ENCODE results near the gene SHC1. TPM values are rescaled to one million over a fixed set of nuclear protein-coding genes. Genes with fewer than 3 reads are reported as not detected.
"Not testable (repeated sequence)": the region's sequence is repeated elsewhere in the genome, so short reads cannot be mapped to it uniquely, and the experiment has no call there.

The SHC1 gene
- total RNA-seq, 1 donor from 2014 or later: 52.7 TPM

- intact Hi-C loops (cut with DNase I): no loop called here
- ATAC-seq (ENCODE audit: poor library complexity) (no peak), DNase-seq (no peak)
These were observed 29.2 kb upstream of the SHC1 start for GRCh38 chr1:154999571-155000410.

DNA sequence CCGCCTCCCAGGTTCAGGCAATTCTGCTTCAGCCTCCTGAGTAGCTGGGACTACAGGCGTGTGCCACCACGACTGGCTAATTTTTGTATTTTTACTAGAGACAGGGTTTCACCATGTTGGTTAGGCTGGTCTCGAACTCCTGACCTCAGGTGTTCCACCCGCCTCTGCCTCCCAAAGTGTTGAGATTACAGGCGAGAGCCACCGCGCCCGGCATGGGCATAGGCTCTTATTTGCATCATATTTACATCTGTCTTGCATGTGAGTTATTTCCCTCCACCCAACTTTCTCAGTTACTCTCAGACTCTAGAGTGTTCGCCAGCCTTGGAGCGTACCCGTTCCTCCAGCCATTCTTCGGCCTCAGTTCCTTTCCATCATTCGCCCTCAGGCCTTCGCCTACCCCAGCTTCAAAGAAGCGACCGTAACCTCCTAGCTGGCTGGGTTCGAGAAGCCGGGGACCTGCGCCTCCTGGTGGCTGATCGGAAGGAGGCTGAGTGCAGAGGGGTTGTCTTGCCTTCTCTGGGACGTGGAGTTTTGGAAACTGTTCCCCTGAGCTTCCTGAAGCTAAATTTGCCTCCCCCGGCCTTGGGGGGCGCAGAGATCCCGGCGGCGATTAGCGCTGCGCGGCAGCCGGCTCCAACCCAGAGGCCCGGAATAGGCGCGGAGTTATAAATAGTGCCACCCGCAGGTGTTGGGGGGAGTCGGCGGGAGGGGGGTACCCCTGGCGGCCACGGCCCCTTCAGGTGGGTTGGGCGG is 28.4 kb upstream of the SHC1 start:
- peak; percentile 85 for DNase-seq
- intact Hi-C loops (cut with DNase I): no loop called here
- ATAC-seq (ENCODE audit: poor library complexity): no peak

- no peak for DNase-seq
- no peak for ATAC-seq (ENCODE audit: poor library complexity)
- intact Hi-C loops (cut with DNase I): no loop called here
These were observed 27.7 kb upstream of the SHC1 start for GRCh38 chr1:154998201-154998780.

DNA sequence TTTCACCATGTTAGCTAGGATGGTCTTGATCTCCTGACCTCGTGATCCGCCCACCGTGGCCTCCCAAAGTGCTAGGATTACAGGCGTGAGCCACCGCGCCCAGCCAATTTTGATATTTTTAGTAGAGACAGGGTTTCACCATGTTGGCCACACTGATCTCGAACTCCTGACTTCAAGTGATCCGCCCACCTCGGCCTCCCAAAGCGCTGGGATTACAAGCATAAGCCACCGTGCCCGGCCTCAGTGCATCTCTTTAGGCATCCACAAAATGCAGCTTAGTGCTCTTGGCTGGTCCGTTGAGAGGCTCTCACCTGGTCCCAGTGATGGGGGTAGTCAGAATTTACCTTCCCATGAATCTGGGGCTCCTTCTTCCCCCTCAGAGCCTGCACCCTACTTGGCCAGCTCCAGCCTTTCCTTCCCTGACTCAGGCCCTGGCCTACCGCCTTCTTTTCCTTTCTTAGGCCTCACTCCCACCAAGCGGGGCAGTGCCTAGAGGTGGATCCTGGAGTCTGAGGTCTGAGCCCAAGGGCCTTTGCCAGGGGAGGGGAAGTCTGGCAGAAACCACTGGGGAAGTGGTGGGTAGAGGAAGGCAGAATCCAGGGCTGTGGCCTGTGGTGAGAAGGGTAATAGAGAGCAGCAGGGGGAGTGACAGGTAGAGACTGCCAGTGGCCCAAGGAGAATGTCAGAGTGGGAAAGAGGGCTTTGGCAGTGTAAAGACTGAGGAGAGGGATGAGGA is 26.6 kb upstream of the SHC1 start:
- ATAC-seq (ENCODE audit: poor library complexity) (no peak), DNase-seq (no peak)
- intact Hi-C loops (cut with DNase I): no loop called here

DNA sequence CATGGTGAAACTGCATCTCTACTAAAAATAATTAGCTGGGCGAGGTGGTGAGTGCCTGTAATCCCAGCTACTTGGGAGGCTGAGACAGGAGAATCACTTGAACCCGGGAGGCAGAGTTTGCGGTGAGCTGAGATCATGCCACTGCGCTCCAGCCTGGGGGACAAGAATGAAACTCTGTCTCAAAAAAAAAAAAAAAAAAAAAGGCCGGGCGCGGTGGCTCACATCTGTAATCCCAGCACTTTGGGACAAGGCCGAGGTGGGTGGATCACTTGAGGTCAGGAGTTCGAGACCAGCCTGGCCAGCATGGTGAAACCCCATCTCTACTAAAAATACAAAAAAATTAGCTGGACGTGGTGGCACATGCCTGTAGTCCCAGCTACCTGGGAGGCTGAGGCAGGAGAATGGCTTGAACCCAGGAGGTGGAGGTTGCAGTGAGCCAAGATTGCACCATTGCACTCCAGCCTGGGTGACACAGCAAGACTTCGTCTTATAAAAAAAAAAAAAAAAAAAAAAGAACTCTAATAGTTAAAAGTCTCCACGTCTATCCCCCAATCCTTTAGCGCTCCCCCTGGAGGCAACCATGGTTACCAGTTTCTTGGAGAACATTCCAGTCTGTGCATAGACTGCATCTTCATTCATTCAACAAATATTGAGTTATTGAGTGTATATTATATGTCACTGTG is 24.9 kb upstream of the SHC1 start:
- intact Hi-C loops (cut with DNase I); DNase-seq; ATAC-seq (ENCODE audit: poor library complexity): not testable (repeated sequence)

DNA sequence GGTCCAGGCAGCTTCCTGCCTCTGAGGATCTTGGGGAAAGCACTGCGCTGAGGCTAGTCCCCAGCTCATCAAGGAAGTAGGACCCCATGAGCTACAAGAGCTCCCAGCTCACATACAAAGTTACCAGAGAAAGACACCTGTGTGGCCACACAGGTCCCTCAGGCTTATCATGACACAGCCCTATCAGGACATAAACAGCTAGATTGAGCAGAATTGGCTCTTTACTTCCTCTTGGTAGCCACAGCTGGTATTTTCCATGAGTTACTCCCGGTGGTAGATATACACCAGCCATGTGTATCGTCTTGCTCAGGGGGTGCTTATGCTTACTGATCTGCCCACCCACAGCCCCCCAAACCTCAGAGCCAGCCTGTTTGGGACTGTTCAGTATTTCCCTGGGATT is 24.0 kb upstream of the SHC1 start:
- no peak for DNase-seq
- intact Hi-C loops (cut with DNase I): no loop called here
- ATAC-seq (ENCODE audit: poor library complexity): no peak

DNA sequence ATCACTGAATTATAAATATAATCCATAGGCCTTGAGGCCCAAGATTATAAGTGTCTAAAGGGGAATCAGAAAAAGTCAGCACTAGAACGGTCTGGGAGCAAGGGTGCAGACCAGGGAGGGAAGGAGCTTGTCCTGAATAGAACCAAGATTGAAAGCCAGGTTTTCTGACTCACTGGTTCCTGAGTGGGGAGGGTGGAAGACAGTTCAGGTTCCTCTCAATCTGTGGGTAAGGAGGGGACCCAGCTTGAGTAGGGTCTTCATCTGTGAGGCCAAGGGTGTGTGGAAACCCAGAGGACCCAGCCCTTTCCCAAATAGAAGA is 23.7 kb upstream of the SHC1 start:
- DNase-seq: no peak
- intact Hi-C loops (cut with DNase I): no loop called here
- no peak for ATAC-seq (ENCODE audit: poor library complexity)

GRCh38 chr1:154993572-154994268 is 23.2 kb upstream of the SHC1 start, which contains the start of gene LENEP:
LENEP (plus strand) TSS chr1:154993586; CDS start chr1:154993608, 22 bp downstream.
- intact Hi-C loops (cut with DNase I): no loop called here
- ATAC-seq (ENCODE audit: poor library complexity): no peak
- no peak for DNase-seq

- DNase-seq (no peak), ATAC-seq (ENCODE audit: poor library complexity) (no peak)
- intact Hi-C loops (cut with DNase I): no loop called here
These were observed 22.4 kb upstream of the SHC1 start for GRCh38 chr1:154992721-154993571.

DNA sequence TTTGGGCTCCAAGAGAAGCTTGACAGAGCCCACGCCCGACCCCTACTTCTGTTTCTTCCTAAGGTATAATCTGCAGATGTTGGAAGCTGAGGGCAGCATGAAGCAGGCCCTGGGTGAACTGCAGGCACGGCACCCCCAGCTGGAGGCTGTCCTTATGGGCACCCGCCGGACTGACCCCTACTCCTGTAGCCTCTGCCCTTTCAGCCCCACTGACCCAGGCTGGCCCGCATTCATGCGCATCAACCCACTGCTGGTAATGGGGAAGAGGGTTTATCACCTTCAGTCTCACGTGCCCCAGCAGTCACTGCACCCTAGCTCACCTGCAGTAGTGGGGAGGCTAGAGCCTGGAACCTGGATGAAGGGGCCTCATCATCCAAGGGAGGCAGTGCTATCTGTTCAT is 19.7 kb upstream of the SHC1 start:
- no peak for ATAC-seq (ENCODE audit: poor library complexity)
- DNase-seq: no peak
- intact Hi-C loops (cut with DNase I): no loop called here

DNA sequence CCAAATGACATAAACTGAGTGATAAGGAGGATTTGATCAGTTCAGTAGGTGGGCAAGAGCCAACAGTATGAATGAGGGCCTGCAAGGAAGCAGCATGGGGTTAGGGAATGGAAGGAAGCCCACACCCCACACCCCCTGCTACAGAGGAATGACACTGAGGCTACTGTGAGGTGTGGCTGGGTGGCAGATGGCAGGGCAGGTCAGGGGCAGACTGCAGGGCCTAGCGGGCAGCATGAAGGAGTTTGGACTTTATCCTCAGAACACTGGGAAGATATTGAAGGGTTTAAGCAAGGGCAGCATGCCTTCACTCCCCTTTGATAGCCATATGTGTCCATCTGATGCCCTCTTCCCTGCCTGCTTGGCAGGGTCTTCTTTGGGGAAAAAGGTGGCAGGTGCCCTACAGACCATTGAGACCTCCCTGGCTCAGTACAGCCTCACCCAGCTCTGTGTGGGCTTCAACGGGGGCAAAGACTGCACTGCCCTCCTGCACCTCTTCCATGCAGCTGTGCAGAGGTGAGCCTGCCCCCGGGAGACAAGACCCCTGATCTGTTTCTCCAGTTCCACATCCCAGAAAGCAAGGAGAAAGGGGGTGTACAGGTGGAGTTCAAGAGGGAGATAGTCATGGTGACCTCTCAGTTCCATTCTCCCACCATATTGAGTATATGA is 18.8 kb upstream of the SHC1 start:
- DNase-seq (no peak), ATAC-seq (ENCODE audit: poor library complexity) (no peak)
- intact Hi-C loops (cut with DNase I): no loop called here

DNA sequence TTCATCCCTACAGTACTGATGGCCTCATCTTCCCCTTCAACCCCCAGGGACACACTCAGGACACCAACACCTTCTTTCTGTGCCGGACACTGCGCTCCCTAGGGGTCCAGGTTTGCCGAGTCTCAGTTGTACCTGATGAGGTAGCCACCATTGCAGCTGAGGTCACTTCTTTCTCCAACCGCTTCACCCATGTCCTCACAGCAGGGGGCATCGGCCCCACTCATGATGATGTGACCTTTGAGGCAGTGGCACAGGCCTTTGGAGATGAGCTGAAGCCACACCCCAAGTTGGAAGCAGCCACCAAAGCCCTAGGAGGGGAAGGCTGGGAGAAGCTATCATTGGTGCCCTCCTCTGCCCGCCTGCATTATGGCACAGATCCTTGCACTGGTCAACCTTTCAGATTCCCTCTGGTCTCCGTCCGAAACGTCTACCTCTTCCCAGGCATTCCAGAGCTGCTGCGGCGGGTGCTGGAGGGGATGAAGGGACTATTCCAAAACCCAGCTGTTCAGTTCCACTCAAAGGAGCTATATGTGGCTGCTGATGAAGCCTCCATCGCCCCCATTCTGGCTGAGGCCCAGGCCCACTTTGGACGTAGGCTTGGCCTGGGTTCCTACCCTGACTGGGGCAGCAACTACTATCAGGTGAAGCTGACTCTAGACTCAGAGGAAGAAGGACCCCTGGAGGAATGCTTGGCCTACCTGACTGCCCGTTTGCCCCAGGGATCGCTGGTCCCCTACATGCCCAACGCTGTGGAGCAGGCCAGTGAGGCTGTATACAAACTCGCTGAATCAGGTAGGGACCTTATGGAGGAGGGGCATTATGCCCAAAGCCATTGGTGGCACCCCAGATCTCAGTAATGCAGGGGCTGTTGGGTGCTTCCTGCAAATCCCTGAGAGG is 17.8 kb upstream of the SHC1 start:
- no peak for ATAC-seq (ENCODE audit: poor library complexity)
- intact Hi-C loops (cut with DNase I): no loop called here
- DNase-seq: no peak

DNA sequence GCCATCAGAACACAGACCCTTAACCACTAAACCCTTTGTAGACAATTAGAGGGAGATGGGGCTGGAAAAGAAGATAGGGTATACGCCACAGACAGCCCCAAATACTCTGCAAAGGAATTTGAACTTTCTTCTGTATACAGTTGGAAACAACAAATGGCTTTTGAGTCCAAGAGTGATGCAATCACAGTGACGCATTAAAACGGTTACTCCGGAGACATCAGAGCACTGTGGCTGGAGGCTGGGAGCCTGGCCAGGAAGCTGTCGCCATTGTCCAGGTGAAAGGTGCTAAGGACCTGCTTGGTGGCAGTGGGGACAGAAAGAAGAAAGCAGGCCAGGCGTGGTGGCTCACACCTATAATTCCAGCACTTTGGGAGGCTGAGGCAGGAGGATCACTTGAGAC is 16.8 kb upstream of the SHC1 start:
- ATAC-seq (ENCODE audit: poor library complexity): no peak

GRCh38 chr1:154986736-154987135 is 16.2 kb upstream of the SHC1 start:
- ATAC-seq (ENCODE audit: poor library complexity); intact Hi-C loops (cut with DNase I): not testable (repeated sequence)

More for the DNA sequence above, 16.8 kb upstream of the SHC1 start:
- no peak for DNase-seq
- intact Hi-C loops (cut with DNase I): no loop called here

DNA sequence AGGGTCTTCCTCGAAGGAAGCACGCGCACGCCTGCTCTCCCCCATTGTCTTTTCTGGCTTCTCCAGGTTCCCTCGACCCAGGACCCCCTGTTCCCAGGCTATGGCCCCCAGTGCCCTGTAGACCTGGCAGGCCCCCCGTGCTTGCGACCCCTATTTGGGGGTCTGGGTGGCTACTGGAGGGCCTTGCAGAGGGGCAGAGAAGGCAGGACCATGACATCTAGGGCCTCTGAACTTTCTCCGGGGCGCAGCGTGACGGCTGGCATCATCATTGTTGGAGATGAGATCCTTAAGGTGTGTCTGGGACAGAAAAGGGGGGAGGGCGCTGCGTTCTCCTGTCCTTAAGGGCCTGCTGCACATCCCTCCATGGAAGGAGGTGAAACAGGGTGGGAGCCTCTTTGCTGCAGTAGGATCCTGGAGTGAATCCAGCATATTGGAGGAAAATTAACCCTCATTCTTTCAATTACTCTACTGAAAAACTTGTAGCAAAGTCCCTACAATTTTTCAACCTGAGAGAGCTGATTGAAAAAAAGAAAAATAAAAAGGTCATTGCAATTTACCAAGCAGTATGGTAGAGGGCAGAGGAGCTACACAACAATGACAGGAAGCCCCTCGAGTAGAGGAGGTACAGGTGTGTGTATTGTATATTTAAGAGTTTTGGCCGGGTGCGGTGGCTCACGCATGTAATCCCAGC is 13.4 kb upstream of the SHC1 start:
- intact Hi-C loops (cut with DNase I): no loop called here
- DNase-seq (no peak), ATAC-seq (ENCODE audit: poor library complexity) (no peak)

More at GRCh38 chr1:154986736-154987135, 16.2 kb upstream of the SHC1 start:
- DNase-seq: not testable (repeated sequence)

Data from Right ventricle myocardium superior (tissue), 1 donor.